Measurements from ENCODE around the gene GGA2.
"Not testable (repeated sequence)": the region's sequence is repeated elsewhere in the genome, so short reads cannot be mapped to it uniquely, and the experiment has no call there.

The GGA2 gene

DNA sequence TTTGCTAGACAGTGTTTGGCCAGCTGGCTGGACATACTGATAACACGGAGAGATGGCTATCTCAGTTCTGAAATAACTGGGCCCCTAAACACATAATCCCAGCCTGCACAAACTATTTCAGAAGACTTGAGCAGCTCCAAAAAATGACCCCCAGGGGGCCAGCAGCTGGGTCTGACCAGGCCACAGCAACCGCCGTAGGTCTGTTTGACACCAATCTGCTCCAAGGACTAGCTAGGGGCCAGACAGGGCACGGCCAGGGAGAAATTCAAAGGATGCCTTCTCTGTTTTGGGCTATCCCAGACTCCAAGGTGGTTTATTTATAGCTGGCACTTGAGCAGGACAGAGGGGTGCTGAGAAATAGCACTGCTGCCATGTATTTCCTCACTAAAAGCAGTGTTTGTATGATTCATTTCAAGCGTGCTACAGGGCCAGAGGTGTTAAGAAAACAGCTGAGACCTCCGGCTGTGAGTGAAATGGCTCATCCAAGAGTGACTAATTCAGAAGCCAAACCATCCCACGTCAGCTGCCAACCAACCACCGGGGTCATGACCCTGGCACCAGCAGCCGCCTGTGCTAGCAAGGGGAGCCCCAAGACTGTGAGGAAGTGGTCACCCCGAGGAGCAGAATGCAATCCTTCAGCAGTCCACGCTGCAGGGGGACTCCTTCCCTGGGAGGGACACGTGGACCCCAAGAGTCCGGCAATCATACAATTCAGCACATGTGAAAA is 5.7 kb downstream of the GGA2 start:
- DNase-seq (ENCODE audit: low read depth, low spot score): no peak

DNA sequence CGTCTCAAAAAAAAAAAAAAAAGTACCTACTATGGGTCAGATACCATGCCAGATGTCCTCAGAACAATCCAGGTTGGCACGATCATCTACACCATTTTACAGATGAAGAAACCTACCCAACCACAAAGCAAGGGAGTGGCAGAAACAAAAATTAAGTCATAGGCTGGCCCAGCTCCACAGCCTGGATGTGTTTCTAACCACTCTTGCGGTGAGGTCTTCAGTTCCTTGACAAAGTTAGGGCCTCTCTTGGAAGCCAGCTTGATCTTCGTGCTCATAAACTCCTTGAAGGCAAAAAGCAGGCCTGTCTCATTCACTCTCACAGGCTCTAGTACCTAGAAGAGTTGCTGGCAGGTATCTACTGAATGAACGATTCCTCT is 6.2 kb downstream of the GGA2 start:
- no peak for DNase-seq (ENCODE audit: low read depth, low spot score)

DNA sequence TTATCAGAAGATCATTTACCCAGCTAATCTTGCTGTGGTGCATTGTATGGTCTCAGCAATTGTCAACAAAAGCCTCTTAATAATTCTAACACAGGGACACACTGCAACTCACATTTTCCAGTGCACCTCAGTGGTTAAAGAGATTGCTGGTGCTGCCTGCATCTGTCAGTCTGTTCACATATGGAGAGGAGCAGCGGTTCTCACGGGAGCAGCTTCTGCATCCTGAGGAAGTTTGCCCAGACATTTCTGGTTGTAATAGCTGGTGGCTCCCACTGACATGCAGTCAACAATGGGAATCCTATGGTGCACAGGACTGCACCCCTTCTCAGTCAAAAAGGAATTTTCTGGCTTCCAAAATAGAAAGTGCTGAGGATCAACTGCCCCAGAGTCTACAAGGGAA is 7.8 kb downstream of the GGA2 start:
- DNase-seq (ENCODE audit: low read depth, low spot score): no peak

DNA sequence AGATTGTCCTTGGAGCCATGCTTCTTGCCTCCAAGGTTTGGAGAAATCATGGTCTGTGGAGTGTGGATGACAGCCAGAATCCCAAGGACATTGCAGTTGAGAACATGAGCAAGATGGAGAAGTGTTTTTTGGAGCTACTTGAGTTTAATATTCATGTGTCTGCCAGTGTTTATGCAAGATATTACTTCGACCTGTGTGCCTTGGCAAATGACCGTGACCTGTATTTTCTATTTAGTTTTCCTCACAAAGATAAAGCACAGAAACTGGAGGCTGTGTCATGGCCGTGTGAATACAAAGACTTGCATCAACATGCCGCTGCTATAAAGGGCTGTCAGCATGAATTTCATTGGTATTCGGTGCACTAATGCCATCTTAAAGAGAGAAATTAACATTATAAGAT is 9.0 kb downstream of the GGA2 start:
- DNase-seq (ENCODE audit: low read depth, low spot score): no peak

DNA sequence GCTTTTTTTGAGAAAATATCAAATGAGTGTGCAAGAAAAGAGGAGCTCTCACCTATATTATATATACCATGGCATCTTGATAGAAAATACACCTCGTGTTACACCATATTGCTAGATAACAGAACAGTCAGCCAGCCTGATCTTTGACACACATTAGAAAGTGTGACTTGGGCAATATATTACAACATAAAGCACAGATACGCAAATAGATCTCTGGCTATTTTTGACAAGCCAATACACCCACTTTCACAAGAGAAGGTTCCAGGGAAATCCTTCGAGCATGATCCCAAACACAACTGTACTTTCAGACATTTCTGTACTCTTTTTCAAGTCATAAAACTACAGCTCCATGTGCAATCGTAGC is 9.4 kb downstream of the GGA2 start:
- no peak for DNase-seq (ENCODE audit: low read depth, low spot score)

DNA sequence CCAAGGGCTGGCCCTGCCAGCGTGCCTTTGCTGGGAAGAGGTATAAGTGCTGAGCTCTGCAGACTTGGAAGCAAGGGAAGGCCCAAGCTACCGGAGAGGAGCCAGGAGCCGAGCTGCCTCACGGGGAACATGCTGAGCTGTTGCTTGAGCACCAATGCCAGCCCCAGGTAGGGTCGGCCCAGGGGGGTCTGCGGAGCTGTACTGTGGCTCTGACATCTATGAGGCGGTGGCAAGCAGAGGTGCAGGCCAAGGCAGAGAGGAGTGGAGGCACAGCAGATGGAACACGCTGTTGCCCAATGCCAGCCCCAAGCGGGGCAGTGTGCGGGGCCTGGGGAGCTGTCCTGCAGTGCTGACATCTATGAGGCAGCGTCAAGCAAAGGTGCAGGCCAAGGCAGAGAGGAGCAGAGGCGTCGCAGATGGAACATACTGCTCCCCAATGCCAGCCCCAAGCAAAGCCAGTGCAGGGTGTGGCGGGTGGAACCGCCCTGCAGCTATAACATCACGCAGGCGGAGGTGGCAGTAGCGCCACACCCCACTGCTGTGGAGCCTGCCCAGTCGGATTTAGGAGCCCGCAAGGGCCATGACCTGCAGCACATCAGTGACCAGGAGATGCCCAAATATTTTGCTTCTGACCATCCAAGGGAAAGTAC is 10.0 kb downstream of the GGA2 start:
- no peak for DNase-seq (ENCODE audit: low read depth, low spot score)

DNA sequence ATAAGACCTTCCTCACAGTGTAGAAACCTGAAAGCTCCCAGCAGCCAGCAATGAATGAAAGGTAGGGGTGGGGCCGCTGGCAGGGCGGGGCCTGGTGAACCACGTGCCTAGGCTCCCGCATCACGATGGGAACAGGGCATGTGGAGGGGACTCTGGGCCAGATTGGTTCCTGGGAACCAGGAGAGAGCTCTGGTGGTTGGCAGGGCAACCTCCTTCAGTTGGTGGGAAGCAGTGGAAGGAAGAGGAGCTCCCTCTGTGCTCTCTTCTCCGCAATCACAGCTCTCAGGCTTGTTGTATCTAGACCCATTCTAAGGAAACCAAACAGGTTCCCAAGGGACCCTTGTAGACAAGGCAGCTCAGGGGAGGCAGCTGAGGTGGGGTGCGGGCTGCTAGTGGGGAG is 10.5 kb downstream of the GGA2 start:
- no peak for DNase-seq (ENCODE audit: low read depth, low spot score)

DNA sequence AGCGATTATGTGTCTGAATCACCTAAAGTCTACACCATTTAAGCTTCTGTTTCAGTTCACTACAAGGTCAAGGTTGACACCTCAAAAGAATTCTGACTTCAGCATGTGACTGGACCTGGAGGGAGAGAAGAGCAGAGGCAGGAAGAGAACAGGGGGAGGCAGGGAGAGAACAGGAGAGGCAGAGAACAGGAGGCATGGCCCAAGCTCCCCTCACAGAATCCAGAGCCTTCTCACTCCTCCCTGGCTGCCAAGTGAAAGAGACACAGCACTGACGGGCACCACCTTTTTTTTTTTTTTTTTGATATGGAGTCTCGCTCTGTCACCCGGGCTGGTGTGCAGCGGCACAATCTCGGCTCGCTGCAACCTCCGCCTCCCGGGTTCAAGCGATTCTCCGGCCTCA is 11.4 kb downstream of the GGA2 start:
- DNase-seq (ENCODE audit: low read depth, low spot score): no peak

DNA sequence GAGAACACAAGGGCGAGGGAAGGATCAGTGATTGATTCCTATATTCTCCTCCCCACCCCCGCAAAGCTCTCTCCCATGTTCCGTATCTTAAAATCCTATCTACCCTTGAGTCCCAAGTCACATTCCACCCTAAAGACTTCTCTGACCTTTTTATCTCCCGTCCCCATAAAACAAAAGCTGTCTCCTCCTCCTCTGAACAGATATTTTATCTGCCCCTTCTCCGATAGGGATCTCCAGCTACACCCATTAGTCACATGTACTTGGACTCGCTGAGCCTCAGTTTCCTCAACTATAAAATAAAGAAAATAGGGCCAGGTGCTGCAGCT is 12.8 kb downstream of the GGA2 start:
- no peak for DNase-seq (ENCODE audit: low read depth, low spot score)

DNA sequence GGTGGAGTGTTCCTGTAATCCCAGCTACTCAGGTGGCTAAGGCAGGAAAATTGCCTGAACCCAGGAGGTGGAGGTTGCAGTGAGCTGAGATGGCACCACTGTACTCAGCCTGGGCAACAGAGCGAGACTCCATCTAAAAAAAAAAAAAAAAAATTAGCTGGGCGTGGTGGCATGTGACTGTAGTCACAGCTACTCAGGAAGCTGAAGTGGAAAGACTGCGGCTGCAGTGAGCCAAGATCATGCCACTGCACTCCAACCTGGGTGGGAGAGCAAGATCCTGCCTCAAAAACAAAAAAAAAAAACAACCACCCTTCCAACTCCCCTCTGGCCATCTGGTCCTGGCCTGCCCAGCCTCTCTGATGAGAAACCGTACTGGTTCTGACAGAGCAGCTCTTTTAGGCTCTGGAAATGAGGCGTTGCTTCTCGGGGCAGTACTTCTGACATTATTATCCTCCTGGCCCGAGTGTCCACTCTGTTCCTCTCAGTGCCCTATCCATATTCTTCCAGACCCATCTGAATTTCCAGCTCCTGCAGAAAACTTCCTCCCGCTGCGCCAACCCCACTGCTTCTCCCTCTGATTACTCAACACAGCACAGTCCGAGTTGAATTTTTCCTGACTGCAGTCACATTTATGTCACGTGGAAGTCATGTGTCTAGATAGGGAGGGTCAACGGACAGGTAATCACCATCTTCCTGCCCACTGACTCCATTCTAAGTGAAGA is 13.3 kb downstream of the GGA2 start:
- DNase-seq (ENCODE audit: low read depth, low spot score): no peak

DNA sequence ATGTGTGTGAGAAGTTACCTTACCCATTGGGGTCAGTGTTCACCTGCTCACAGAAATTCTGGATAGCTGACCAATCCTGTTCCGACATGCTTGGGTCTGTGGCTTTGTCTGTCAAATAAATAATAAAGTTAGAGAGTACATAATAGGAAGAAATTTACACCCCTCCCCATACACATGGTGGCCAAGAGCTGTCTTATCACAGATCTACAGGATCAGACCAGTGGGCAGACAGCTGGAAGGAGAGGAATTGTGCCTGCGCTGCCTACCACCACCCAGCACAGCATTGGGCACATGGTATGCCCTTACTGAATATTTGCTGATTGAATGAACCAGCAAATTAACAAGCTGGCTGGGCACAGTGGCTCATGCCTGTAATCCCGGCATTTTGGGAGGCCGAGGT is 14.6 kb downstream of the GGA2 start:
- no peak for DNase-seq (ENCODE audit: low read depth, low spot score)

DNA sequence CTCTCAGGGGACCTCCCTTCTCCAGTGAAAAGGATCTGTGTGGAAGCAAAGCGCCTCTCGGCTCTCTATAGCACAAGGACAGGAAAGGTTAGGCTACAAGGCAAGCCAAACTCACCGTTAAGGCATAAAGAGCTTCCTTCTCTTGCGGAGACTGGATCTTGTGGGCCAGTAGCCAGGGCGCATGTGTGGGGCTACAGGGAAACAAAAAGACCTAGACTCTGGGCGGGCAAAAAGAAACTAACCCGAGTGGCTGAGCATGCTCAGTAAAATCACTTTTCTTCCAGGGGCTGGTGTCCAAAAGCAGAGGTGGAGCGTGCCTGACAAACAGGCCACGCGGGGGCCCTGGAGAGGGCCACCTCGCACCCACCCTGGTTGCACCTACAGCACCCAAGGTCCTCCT is 16.1 kb downstream of the GGA2 start:
- no peak for DNase-seq (ENCODE audit: low read depth, low spot score)

DNA sequence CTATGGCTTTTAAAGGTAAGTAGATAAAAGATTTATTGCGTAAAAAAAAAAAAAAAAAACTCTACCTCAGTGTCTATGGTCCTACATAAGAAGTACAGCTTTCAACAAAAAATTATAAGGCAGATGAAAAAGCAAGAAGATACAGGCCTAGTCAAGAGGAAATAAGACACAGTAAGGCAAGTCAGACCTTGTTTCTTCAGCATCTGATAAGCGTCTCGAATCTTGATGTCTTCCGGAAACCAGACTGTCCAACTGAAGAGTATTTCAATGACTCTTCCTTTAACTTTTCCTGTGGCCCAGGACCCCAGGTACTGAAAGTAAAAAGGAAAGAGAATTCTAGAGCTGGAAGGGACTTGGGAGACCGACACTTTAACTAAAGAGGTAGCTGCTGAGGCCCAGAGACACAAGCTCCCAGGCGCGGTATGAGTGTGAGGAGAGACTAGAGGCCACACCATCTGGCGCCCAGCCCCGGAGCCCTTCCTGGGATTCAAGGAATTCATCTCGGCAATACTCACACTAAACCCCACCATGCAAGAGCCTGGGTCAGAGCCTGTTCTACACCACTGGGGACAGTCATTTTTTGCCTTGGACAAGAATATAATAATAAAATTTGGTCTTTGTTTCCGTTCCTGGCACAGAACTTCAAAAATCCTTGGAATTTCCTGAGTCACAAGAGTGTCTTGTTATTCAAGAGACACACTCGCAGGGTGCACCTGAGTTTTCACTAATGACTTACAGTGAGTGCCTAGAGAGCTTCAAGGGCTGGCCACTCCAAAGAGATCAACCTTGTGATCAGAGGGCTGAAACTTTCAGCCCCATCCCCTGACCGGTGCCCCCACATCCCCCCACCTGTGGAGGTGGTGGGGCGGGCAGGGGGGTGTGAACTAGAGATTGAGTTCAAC is 18.6 kb downstream of the GGA2 start:
- DNase-seq (ENCODE audit: low read depth, low spot score): no peak

DNA sequence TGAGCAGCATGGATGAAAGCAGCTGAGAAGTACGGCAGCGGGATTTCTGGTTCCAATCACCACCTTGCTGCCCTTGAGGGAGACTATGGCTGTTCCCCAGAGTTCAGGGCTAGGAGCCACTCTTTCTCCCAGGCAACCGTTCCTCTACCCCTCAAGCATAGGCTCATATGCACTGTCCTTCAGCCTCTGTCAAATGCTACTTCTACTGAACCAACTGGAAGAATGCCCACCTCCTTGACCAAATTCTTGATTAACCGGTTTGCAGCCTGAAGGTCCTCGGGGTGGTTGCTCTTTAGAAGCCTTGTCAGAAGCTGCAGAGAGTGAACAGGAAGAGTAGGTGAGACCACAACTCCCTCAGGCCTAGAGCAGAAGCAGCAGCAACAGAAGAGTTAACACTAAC is 23.8 kb downstream of the GGA2 start:
- DNase-seq (ENCODE audit: low read depth, low spot score): no peak

DNA sequence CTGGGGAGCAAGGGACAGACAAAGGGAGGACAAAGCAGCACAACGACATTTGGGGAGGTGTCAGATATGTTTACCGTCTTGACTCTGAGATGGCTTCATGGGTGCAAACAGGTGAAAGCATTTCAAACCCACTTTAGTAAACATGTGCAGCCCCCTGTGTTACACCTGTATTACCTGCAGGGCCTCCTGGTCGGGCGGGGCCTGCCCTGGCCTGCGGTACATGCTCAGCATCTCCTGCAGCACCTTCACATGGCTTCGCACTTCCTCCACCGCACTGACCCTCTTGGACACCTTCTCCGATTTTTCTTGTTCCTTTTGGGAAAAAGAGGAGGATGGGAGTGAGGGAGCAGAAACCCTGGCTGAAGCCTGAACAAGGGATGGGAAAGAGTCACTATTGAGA is 24.5 kb downstream of the GGA2 start:
- DNase-seq (ENCODE audit: low read depth, low spot score): no peak

DNA sequence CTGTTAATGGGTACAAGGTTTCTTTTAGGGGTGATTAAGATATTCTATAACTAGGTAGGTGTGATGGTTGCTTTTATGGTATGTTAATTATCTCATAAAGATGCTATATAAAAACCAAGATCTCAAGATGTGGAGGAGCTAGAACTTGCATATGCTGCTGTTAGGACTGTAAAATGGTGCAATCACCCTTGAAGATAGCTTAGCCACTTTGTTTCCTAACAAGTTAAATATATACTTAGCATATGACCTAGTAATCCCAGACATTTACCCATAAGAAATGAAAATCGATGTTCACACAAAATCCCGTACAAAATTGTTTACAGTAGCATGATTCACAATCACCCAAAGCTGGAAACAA is 25.1 kb downstream of the GGA2 start:
- no peak for DNase-seq (ENCODE audit: low read depth, low spot score)

DNA sequence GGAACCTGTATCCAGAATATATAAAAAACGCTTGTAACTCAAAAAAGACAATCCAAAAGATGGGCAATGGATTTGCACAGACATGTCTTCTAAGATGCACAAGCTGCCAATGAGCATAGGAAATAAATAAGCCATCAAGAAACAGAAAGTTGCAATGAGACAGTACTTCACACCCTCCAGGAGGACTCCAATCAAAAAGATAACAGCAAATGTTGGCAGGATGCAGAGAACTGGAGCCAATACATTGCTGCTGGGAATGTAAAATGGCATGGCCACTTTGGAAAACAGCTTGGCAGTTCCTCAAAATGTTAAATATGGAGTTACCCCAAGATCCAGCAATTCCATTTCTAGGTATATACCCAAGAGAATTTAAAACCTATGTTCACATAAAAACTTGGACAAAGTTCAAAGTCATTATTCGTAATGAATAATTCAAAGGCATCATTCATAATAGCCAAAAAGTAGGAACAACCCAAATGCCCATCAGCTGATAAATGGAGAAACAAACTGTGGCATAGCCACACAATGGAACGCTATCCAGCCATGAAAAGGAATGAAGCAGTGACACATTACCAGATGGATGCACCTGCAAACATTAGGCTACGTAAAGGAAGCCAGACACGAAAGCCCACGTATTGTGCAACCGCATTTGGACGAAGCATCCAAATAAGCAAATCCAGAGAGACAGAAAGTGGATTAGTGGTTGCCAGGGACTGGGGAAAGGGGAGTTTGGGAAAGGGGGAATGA is 25.6 kb downstream of the GGA2 start:
- DNase-seq (ENCODE audit: low read depth, low spot score): no peak

DNA sequence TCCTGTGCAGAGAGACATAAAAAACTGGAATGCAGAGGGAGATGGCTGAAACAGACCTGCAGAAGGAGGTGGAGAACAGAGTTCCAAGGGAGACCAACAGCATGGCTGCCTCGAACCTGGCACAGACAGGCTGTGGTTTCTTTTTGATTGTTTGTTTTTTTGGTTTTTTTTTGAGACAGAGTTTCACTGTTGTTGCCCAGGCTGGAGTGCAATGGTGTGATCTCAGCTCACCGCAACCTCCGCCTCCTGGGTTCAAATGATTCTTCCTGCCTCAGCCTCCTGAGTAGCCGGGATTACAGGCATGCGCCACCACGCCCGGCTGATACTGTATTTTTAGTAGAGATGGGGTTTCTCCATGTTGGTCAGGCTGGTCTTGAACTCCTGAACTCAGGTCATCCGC is 26.8 kb downstream of the GGA2 start:
- not testable (repeated sequence) for DNase-seq (ENCODE audit: low read depth, low spot score)

DNA sequence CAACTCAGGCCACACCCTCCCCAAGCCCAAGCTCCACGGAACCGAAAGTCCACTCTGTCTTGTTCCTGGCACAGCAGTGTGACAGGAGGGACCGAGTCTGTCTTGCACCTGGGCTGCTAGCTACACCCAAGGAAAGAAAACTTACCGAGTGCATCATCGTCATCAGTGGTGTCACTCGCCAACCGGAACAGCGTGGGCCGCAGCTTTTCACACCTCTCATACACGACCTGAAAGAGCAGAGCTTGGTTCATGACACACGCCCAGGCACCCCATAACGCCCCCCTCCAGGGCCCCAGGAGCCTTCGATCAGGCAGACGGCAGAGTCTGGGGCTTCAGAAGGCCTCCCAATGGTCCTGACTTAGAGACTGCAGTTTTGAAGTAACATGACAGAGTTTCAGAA is 27.5 kb downstream of the GGA2 start:
- no peak for DNase-seq (ENCODE audit: low read depth, low spot score)

DNA sequence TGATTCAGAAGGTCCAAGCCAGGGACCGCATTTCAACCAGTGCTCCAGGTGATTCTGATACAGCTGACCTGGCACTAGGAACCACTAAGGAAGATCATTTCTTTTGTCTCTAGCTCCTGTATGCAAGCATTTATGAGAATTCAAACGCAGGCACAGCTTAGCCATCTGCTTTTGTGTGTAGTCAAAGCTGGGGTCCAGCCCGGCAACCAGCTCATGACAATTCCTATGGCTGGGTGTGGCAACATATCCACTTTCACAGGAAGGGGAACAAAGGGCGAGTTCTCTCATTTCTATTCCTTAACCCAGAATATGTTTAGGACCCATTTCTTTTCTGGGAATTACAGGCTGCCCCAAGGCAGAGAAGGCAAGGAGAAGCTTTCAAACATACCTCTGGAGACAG is 30.0 kb downstream of the GGA2 start:
- DNase-seq (ENCODE audit: low read depth, low spot score): no peak

DNA sequence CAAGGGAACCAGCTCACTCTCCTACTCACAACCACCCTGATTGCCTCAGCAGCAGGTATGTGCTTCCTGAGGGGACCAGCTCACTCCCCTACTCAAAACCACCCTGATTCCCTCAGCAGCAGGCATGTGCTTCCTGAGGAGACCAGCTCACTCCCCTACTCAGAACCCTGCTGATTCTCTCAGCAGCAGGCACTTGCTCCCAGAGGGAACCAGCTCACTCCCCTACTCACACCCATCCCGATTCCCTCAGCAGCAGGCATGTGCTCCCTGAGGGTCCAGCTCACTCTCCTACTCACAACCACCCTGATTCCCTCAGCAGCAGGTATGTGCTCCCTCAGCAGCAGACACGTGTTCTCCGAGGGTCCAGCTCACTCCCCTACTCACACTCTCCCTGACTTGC is 31.2 kb downstream of the GGA2 start:
- no peak for DNase-seq (ENCODE audit: low read depth, low spot score)

DNA sequence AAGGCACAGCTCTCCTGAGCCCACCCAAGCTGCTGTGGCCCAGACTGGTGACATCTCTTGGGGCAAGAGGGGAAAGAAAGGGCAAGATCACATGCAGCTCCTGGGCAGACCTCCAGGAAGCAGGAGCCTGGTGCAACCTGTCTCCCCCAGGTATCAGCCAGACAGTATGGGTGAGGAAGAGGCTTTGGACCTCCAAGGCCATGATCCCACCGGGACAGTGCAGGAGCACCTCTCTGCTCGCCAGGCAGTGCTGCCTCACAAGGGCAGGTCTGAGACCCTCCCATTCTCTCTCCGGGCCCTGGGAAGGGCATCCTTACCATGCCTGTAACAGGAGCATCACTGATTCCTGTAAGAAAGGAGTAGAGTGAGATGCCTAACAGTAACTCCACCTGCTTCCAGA is 31.7 kb downstream of the GGA2 start:
- DNase-seq (ENCODE audit: low read depth, low spot score): no peak
